Right atrium auricular region (tissue), 2 donors: ENCODE results near the gene RAB29. TPM values are rescaled to one million over a fixed set of nuclear protein-coding genes. Genes with fewer than 3 reads are reported as not detected.
A peak's percentile ranks its signal among the peaks of the same experiment; 100 is the strongest.

Source experiments
- DNase-seq: peaks from one replicate; pipeline ENCODE4 v3.0.0-alpha.2; 2019; ENCODE audit warnings: low spot score
- H3K27ac ChIP-seq, 2 donors: fragments of 200-600 bp; sonication (generic); 1 replicate in 1 of 2; 2 replicates in 1 of 2; pipeline ENCODE4 v1.5.1; 2016 to 2019
- H3K27me3 ChIP-seq, 2 donors: fragments of 200-600 bp; sonication (generic); one replicate each; pipeline versions ENCODE4 v1.5.1 to v1.6.0; 2017 to 2019
- H3K36me3 ChIP-seq: fragments of 200-600 bp; sonication (generic); one replicate; pipeline ENCODE4 v1.5.1; 2016
- H3K4me1 ChIP-seq, 2 donors: fragments of 200-600 bp; sonication (generic); one replicate each; pipeline versions ENCODE4 v1.5.1 to v1.6.0; 2017 to 2019
- H3K4me3 ChIP-seq, 2 donors: fragments of 200-600 bp; sonication (generic); 1 replicate in 1 of 2; 2 replicates in 1 of 2; pipeline ENCODE4 v1.5.1; 2017 to 2019; ENCODE audit warnings: mild to moderate bottlenecking in 1 of 2, moderate library complexity in 1 of 2
- H3K9me3 ChIP-seq, 2 donors: fragments of 200-600 bp; sonication (generic); one replicate each; pipeline ENCODE4 v1.5.1; 2019
- CTCF ChIP-seq, 2 donors: fragments of 200-600 bp; sonication (generic); IDR thresholded peaks; one replicate each; pipeline ENCODE4 v1.5.1; 2019; ENCODE audit warnings: antibody characterized with exemption in 2 of 2
- total RNA-seq, 2 donors: library from RNA; depleted of rRNA; stranded (reverse); fragments of >200 nt; gene quantifications; one replicate each; pipeline ENCODE4 v1.1.0, GENCODE V29; 2016

The RAB29 gene
- total RNA-seq, 2 donors from 2014 or later, result 17.7 to 18.6 TPM

- Histone ChIP-seq H3K4me1 (peaks cover 0 to 34% of the 10 kb centered on the region in 2 donors), H3K36me3 (no peaks in the 10 kb centered on the region), H3K9me3 (no peaks in the 10 kb centered on the region), H3K27me3 (no peaks in the 10 kb centered on the region), H3K27ac (peak overlapping the region; percentile 99 to 100), H3K4me3 (peak overlapping the region; percentile 92 to 97)
- TF ChIP-seq CTCF (IDR thresholded peaks at IDR 0.05), result peak in 1 of 2 donors; percentile 33
- DNase-seq, result peak; percentile 93
These were observed 25.8 kb downstream of the RAB29 start for GRCh38 chr1:205749234-205750137.

- H3K27ac ChIP-seq, result peak overlapping the region; percentile 99 to 100
- DNase-seq, result no peak
- no peaks in the 10 kb centered on the region for H3K9me3 ChIP-seq
- no peak for TF ChIP-seq CTCF (IDR thresholded peaks at IDR 0.05)
- H3K4me1 ChIP-seq, result peaks cover 0 to 39% of the 10 kb centered on the region in 2 donors
- no peaks in the 10 kb centered on the region for H3K27me3 ChIP-seq
- H3K4me3 ChIP-seq, result peak overlapping the region; percentile 92 to 97
- H3K36me3 ChIP-seq, result no peaks in the 10 kb centered on the region
These were observed 26.7 kb downstream of the RAB29 start for GRCh38 chr1:205748403-205749233.

- no peaks in the 10 kb centered on the region for H3K36me3 ChIP-seq
- no peak for DNase-seq
- H3K4me3 ChIP-seq, result no peak overlapping the region
- peaks cover 0 to 40% of the 10 kb centered on the region in 2 donors for H3K4me1 ChIP-seq
- no peaks in the 10 kb centered on the region for H3K9me3 ChIP-seq
- no peaks in the 10 kb centered on the region for H3K27me3 ChIP-seq
- peak overlapping the region in 1 of 2 donors; percentile 25 for H3K27ac ChIP-seq
- TF ChIP-seq CTCF (IDR thresholded peaks at IDR 0.05), result no peak
These were observed 28.4 kb downstream of the RAB29 start for GRCh38 chr1:205746757-205747412.

- Histone ChIP-seq H3K4me1 (peaks cover 0 to 44% of the 10 kb centered on the region in 2 donors), H3K4me3 (no peak overlapping the region), H3K36me3 (no peaks in the 10 kb centered on the region), H3K9me3 (no peaks in the 10 kb centered on the region), H3K27me3 (no peaks in the 10 kb centered on the region), H3K27ac (peak overlapping the region; percentile 39 to 41)
- no peak for DNase-seq
- no peak for TF ChIP-seq CTCF (IDR thresholded peaks at IDR 0.05)
These were observed 30.9 kb downstream of the RAB29 start for GRCh38 chr1:205744403-205744802.

GRCh38 chr1:205743977-205744376 is 31.3 kb downstream of the RAB29 start:
- DNase-seq, result no peak
- Histone ChIP-seq H3K36me3 (no peaks in the 10 kb centered on the region), H3K27ac (peak overlapping the region; percentile 39 to 41), H3K9me3 (no peaks in the 10 kb centered on the region), H3K27me3 (no peaks in the 10 kb centered on the region), H3K4me1 (peaks cover 0 to 46% of the 10 kb centered on the region in 2 donors), H3K4me3 (no peak overlapping the region)
- no peak for TF ChIP-seq CTCF (IDR thresholded peaks at IDR 0.05)
